Measurements from ENCODE around the gene TRAF1.

TRAF1 gene

DNA sequence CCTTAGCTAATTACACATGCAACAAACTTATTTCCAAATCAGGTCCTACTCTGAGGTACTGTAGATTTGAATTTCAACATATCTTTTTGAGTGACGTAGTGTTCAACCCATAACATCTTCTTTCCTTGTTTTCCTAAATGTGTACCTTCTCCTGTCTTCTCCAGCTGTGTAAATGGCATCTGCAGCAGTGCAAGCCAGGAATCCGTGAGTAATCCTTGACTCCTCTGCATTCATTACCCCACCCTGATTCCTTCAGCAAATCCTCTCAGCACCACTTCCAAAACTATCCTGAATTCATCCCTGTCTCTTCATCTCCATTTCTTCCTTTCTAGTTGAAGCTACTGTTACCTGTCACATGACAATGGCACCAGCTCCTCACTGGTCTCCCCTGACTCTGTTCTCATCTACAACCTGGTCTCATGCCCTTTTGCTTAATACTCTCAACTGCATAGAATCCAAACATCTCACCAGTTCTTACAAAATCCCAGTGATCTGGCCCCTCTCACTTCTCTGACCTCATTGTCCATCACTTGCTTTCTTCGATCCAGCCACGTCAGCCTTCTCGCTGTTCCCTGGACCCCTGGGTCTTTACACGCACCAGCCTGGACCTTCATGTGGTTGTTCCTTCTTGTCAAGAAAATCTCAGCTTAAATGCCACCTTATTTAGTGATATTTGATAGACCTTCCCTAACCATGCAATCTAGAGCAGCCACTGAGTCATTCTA lies 14.6 kb upstream of the TRAF1 start:
- no peak for DNase-seq (ENCODE audit: low read depth in 2 of 2)

DNA sequence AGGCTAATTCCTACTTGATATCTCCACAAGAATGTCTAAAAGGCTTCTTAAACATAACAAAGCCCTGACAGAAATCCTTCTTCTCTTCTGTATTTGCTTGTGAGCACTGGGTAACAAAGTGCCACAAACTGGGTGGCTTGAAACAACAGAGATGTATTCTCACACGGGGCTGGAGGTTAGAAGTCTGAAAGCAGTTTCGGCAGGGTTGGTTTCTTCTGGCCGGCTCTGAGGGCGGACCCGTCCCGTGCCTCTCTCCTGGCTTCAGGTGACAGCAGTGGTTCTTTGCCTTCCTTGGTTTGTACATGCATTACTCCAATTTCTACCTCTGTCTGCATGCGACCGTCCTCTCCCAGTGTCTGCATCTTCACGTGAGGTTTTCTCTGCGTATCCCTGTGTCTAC lies 14.0 kb upstream of the TRAF1 start:
- DNase-seq (ENCODE audit: low read depth in 2 of 2) = no peak

DNA sequence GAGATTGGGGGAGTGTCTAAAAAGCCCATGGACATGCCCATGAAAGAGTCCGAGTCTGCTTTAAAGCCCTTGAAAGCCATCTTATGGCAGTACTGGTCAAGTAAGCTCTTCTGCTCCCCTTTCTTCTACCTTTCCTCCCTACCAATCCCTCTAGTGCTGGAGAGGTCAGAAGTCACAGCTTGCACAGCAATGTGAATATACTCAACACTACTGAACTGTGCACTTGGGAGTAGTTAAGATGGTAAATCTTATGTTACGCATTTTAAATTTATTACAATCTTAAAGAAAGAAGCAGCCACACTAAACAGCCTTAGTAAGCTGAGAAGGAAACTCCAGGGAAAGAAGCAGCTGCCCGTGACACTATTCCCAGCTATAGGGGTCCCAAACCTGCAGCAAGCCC lies 12.3 kb upstream of the TRAF1 start:
- no peak for DNase-seq (ENCODE audit: low read depth in 2 of 2)

DNA sequence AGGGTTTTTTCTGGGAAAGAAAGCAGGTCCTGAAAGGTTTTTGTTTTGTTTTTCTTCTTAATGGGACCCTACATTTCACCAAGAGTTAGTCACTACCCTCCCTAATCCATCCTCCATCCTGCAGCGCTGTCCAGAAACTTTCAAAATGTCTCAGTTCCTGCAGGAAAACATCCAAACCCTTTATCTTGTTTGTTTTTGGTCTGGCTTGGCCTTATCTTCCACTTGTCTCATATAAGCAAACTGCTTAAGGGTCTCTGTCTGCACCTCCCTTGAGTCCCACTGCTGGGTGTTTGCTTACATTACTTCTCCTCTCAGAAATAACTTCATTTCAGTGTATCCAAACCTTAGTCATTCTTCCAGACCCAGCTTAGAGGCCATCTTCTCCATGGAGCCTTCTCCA lies 11.0 kb upstream of the TRAF1 start:
- no peak for DNase-seq (ENCODE audit: low read depth in 2 of 2)

DNA sequence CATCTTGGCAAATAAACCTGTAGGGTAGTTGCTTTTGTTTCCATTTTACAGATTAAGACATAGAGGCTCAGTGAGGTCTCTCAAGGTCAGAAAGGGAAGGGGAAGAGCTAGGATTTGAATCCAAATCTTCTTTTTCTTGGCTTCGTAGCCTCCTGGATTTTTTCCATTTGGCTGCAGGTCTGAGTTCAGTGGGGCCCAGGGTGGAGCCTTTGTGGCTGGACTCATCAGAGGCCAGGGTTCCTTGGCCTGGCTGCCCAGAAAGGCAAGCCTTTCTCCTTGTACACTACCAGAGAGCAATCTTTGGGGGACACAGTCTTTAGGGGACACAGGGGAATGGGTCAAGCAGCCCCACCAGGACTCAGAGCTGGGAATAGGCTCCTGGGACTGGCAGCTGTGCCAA lies 10.5 kb upstream of the TRAF1 start:
- no peak for DNase-seq (ENCODE audit: low read depth in 2 of 2)

DNA sequence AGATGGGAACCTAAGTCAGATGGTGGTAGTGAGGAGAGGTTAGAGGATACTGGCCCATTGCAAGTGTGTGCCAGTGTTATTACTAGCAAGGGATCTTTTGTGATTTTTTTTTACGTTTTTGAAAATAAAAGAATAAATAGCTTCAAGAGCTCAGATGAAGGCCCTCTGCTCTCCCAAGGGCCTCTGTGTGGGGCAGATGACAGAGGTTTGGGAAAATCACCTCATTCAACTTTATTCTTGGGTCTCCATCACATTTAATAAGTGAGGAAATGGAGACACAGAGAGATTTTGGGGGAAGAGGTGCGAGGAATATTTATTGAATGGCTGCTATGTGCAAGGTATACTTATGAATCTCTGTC lies 10.1 kb upstream of the TRAF1 start:
- no peak for DNase-seq (ENCODE audit: low read depth in 2 of 2)

DNA sequence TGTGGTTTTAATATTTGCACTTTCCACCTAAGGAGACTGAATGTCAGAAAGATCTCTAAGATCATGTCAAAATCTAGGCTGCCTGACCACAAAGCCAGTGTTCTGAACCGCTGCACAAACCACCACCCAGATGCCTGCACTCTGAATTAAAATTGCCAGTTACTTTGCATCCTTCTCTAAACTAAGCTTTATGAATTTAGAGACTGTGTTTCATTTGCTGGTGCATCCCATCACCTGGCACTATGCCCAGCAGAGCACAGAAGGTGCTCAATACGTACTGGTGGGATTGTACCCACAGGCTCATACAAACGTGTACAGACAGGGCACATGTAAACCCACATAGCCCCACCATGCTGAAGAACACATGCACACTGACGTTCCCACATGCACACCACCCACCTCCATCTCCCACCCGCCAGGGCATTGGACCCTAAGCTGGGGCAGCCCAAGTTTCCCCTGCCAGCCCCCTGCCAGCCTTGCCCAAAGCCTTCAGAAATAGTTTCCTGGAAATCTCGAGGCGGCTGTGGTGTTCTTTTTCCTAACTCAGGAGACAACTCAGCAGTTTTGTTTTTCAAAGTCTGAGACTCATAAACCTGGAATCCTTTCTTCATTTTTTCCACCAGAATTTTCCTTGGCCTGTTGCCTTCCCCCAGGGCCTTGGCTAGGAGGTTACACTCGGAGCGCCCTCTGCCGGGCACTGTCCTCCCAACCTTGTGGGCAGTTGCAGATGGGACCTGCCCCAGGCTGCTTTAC lies 9.6 kb upstream of the TRAF1 start:
- peak; percentile 80 to 85 for DNase-seq (ENCODE audit: low read depth in 2 of 2)

DNA sequence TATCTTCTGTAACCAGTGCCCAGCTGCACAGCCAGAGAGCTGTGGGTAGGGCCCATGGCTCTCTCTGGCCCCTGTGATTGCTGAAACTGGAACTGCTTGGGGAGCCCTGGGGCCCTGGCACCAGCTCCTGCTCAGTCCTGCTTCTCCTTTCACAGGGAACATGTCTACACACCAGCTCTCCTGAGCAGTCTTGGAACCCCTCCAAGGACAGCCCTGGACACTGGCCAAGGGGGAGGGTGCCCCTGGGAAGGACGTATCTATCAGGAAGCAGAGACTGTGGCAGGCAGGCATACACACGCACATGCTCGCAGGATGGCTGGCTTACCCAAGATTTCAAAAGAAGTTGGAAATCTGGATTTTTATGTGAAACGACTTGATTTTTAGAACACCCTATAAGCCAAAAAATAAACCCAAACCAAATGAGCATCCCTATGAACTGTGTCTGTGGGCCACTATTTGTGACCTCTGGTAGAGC lies 8.8 kb upstream of the TRAF1 start:
- no peak for DNase-seq (ENCODE audit: low read depth in 2 of 2)

DNA sequence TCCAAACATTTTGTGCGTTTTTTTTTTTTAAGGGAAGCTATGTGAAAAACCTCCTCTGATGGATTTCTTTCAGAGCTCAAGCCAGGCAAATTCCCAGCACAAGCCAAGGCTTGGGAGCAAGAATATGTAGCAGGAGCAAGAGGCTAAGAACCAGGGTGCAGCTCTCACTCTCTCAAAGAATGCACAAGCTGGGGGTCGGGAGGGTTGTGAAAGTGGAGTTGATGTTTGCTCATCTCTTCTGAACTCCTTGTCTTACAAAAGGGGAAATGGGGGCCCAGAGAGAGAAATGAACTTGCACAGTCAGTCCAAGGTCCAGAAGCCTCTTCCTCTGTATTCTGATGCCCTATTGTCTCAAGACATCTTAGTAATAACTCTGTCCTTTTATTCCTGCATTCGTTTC lies 7.7 kb upstream of the TRAF1 start:
- no peak for DNase-seq (ENCODE audit: low read depth in 2 of 2)

DNA sequence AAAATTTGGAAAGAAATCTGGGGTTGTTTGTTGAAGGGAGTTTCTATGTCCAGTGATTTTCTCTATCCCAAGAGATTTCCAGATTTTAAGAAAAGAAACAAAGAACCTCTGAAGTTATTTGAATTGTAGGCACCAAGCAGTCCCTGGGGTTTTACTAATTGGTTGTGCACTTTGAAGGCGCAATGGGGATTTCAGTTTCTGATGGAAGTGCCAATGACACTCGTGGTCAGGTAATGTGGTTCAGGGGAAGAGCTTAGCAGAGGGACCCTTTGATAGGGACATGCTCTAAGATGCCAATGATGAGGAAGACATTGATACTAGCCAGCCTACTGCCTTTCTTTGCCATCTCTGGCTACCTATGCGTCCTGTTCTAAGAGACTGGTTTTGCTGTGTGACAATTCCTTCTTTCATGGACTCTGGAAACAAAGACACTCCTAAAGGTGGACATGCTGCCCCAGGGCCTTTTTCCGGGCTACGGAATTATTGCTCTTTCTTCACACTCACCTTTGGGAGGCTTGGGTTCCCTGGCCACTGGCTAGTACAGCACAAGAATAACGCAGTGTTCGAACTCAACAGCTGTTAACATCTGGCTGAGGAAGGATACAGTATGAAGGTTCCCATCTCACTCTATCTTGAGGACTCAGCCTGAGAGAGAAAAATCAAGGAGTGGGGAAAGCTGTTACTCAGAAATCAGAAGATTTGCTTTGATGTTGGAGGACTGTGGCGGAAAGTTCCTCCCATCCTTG lies 6.9 kb upstream of the TRAF1 start:
- DNase-seq (ENCODE audit: low read depth in 2 of 2) = no peak

DNA sequence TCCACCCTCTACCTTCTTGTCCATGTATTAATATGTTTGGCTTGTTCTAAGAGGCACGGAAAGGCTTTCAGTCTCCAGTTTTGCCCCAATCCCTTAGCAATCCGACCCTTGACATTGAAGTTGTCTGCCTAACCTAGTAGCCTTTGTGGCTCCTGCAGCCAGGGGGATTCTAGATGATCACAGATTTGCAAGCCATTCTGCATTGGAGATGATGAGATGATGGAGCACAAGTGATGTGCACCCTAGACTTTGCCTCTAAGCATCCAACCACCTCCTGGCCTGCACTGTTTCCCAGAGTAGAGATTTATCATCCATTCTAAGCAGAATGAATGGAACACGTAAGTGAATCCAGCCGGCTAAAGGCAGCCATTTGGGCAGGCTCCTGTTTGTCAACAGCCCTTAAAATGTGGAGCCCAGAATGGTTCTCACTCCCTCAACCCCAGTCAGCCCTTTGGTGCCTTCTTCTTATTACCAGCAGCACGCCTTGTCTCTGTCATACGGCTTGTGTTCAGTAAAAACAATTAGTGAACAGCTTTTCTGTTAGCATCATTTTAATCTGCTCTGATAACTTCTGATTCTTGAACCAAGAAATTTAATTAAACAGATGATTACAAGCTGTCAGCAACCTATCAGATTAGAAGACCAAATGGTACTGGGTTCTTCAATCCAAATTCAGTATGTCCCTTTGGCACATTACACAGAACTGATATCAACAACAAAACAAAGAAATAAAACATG lies 5.7 kb upstream of the TRAF1 start:
- no peak for DNase-seq (ENCODE audit: low read depth in 2 of 2)

DNA sequence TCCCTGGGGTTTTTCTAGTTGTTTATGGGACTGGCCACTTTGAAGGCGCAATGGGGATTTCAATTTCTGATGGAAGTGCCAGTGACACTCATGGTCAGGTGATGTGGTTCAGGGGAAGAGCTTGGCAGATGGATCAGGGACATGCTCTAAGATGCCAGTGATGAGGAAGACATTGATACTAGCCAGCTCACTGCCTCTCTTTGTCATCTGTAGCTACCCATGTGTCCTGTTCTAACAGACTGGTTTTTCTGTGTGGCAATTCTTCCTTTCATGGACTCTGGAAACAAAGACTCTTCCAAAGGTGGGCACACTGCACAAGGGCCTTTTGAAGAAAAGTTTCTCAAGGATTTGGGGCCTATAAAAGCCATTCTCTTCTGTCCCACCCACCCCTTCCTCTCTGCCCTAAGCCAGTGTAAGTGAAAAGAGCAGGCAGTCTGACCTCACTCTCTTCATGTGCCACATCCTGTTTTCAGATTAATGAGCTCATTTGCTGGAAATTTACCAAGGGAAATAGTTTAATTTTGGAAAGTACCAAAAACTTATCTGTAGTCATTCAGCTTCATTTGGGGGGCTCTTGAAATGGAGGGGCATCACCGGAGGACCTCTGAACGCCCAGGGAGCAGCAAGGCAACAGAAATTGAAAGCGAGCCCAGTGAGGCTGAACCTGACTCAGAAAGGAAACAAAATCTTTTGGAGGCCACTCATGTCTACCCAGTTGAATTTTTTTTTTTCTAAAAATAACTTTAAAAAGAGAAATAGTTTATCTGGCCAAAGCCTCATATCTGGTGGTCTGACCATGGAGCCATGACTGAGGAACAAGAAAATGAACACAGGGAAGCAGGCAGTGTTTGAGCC lies 4.9 kb upstream of the TRAF1 start:
- DNase-seq (ENCODE audit: low read depth in 2 of 2) = peak; percentile 68 to 72

DNA sequence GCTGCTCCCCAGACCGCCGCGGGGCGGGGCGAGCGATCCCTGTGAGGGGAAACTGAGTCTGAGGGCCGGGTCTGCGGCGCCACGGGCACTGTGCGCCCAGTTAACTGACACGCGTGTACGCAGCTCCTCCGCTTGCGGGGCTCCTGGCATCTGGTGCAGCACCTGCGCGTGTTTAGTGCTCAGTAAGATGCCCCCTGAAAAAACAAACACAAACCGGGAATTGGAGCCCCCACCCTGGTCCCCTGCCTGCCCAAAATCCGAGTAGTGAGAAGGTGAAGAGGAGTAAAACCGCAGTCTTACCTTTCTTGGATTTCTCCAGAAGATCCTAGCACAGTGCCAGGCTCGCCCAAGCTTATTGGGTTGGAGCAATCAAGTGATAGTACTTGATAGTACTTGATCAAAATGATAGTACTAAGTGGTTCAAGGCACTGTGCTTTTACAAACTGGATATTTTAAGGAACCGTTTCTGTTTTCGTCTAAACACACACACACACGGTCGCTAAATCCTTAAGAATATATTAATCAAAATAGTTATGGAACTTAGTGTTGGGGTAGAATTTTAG lies 2.7 kb upstream of the TRAF1 start:
- DNase-seq (ENCODE audit: low read depth in 2 of 2) = no peak

DNA sequence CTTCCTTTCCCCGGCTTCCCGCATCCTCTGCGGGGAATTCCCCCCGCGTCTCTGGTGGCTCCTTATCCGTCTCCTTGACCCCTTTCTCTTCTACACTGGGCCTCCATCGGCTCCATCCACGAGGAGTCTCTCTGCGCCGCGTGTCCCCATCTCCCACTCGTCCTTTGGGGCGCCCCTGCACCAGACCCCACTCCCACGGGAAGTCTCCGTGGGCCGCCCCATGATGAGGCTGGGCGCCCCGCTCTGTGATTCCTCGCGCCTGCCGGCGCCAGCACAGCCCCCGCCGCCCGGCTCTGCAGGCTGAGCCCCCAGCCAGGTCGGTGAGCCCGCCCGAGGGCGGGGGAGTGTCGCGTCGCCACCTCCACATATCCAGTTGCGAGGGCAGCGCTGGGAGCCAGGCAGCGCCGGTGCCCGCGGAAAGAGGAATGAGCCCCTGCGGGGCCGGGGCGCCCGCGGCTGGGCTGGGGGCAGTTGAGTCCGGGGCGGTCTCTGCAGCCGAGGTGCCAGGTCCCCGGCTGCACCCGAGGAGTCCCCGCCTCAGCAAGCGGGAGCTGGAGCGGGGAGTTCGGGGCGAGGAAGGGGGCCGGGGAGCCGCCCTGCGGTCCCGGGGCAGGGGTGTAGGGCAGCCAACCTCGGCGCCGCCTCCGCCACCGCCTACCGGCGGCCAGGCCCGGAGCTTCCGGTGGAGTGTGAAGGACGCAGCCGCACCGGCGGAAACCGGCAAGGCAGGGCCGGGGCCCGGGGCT lies 2.1 kb upstream of the TRAF1 start:
- peak in 1 of 2 donors; percentile 78 for DNase-seq (ENCODE audit: low read depth in 2 of 2)

DNA sequence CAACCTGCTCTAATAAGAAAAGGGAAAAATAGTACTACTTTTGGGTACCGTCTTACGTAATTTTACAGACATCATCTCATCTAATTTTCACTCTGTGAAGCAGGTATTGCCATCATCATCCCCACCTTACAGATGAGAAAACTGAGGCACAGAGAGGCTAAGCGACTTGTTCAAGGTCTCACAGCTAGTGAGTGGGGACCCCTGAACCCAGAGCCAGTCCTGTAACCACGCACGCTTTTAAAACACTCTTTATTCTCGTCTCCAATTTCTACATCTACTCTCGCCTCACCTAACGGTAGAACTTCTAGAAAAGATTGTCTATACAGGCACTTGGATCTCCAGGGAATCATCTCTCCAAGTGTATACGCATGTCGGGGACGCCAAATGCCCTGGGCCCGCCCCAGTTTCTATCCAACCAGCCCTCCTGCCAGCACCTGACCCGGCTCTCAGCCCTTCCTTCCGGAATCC lies 1.5 kb upstream of the TRAF1 start:
- no peak for DNase-seq (ENCODE audit: low read depth in 2 of 2)

DNA sequence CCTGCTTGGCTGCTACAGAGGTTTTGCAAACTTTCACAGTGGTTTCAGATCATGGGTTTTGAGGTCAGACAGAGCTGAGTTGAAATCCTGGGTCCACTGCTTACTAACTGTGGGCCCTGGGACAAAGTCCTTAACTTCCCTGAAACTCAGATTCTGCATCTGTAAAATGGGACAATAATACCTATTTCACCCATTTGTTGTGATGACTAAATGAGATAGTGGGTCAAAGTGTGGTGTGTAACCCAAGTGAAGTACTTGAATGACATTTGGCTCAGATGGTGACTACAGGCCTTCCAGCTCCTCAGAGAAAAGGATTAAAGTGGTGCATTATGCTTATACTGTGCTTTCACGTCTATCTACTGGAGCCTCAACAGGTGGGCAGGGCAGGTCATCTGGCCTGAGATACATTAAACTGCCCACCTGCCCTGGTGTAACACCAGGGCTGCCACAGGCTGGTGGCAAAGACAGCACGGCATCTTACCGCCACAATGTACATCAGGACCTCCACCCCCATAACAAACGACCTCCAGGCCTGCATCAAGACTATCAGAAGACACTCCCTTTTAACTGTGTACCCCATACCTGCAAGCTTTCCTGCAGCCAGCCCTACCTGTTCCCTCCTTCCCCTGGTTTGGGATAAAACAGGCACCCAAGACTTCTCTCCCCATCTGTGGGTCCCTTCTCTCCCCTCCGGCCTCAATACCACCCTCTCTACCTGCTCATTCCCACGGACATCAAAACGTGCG lies 846 bp upstream of the TRAF1 start:
- no peak for DNase-seq (ENCODE audit: low read depth in 2 of 2)

DNA sequence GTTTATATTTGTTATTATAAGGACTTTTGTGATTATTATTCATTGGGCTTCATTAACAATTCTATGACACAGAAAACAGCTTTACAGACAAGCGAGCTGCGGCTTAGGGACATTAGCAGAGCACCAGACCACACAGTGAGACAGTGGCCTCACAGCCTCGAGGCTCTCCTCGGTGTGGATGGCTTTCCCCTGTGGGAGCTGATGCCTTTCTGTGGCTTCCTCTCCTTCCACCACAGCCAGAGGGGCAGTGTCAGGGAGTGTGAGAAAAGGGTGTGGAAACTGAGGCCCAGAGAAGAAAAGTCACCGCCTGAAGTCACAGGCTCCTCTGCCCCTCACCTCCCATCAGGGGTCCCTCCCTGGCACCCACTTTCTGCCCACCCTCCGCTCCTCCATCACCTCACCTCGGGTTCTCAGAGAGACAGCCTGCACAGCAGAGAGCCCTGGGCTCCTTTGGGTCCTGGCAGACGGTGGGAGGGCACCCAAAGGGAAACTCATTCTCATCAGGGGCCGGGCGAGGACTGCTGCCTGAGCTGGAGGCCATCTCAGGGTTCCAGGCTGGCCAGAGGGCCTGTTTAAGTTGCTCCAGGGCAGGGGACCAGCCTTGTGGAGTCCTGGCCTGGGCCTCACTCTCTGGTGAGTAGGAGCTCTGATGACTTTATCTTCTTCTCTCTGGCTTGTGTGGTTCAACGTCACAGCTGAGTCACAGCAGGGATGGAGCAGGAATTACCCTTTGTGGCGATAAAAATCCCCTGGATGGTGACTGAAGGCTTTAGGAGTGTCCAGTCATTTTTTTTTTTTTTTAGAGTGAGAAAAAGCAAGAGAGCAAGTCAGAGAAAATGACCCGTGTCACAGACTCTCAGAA lies 830 bp downstream of the TRAF1 start:
- DNase-seq (ENCODE audit: low read depth in 2 of 2) = peak; percentile 74 to 82
